SU-DHL-6 (cell line): ENCODE results near the gene SCARB2.

ENCODE experiments used
- CTCF ChIP-seq: fragments of 200-600 bp; sonication (generic); IDR thresholded peaks from one replicate; pipeline ENCODE4 v1.5.1; 2017; ENCODE audit warnings: antibody characterized with exemption, mild to moderate bottlenecking, low read length, moderate library complexity; ENCODE audit not compliant: insufficient read depth, poor library complexity, severe bottlenecking
- EZH2phosphoT487 ChIP-seq: fragments of 200-600 bp; sonication (generic), shearing (Covaris generic); conservative IDR thresholded peaks from 2 replicates; pipeline ENCODE4 v1.6.1; 2018; ENCODE audit warnings: mild to moderate bottlenecking, antibody characterized with exemption, low read length, moderate library complexity, mixed read lengths

- TF ChIP-seq CTCF: no peak
- TF ChIP-seq EZH2phosphoT487: no peak
Observed at GRCh38 chr4:76203541-76203940, 10.1 kb downstream of the SCARB2 start.
